ENCODE data around the gene ARMC3. TPM values are rescaled to one million over a fixed set of nuclear protein-coding genes. Genes with fewer than 3 reads are reported as not detected.
A peak's percentile ranks its signal among the peaks of the same experiment; 100 is the strongest.

The ARMC3 gene
- polyA plus RNA-seq, 4 donors: 0.89 to 14.2 (median 12.8) TPM

- no peak for DNase-seq (ENCODE audit: low read depth in 4 of 4, low spot score in 3 of 4)
These were observed 62.6 kb downstream of the ARMC3 start for GRCh38 chr10:22990443-22990842.

- DNase-seq (ENCODE audit: low read depth in 4 of 4, low spot score in 3 of 4): no peak
These were observed 64.2 kb downstream of the ARMC3 start for GRCh38 chr10:22992075-22992474.

- DNase-seq (ENCODE audit: low read depth in 4 of 4, low spot score in 3 of 4): no peak
These were observed 64.8 kb downstream of the ARMC3 start for GRCh38 chr10:22992621-22993020.

GRCh38 chr10:22993314-22993713 lies 65.5 kb downstream of the ARMC3 start:
- no peak for DNase-seq (ENCODE audit: low read depth in 4 of 4, low spot score in 3 of 4)

GRCh38 chr10:22997096-22997495 lies 69.2 kb downstream of the ARMC3 start:
- no peak for DNase-seq (ENCODE audit: low read depth in 4 of 4, low spot score in 3 of 4)

GRCh38 chr10:22998091-22998490 lies 70.2 kb downstream of the ARMC3 start:
- DNase-seq (ENCODE audit: low read depth in 4 of 4, low spot score in 3 of 4): no peak

- no peak for DNase-seq (ENCODE audit: low read depth in 4 of 4, low spot score in 3 of 4)
These were observed 72.1 kb downstream of the ARMC3 start for GRCh38 chr10:22999942-23000341.

GRCh38 chr10:23001901-23002516 lies 74.2 kb downstream of the ARMC3 start:
- DNase-seq (ENCODE audit: low read depth in 4 of 4, low spot score in 3 of 4): peak; percentile 36 to 78 (median 50)

- no peak for DNase-seq (ENCODE audit: low read depth in 4 of 4, low spot score in 3 of 4)
These were observed 77.3 kb downstream of the ARMC3 start for GRCh38 chr10:23005150-23005549.

GRCh38 chr10:23013581-23014335 lies 85.9 kb downstream of the ARMC3 start:
- DNase-seq (ENCODE audit: low read depth in 4 of 4, low spot score in 3 of 4): no peak

- DNase-seq (ENCODE audit: low read depth in 4 of 4, low spot score in 3 of 4): no peak
These were observed 87.3 kb downstream of the ARMC3 start for GRCh38 chr10:23015021-23015707.

- DNase-seq (ENCODE audit: low read depth in 4 of 4, low spot score in 3 of 4): no peak
These were observed 88.8 kb downstream of the ARMC3 start for GRCh38 chr10:23016636-23017035.

- no peak for DNase-seq (ENCODE audit: low read depth in 4 of 4, low spot score in 3 of 4)
These were observed 91.8 kb downstream of the ARMC3 start for GRCh38 chr10:23019633-23020032.

GRCh38 chr10:23021430-23021829 lies 93.6 kb downstream of the ARMC3 start:
- DNase-seq (ENCODE audit: low read depth in 4 of 4, low spot score in 3 of 4): no peak

GRCh38 chr10:23024002-23024401 lies 96.1 kb downstream of the ARMC3 start:
- no peak for DNase-seq (ENCODE audit: low read depth in 4 of 4, low spot score in 3 of 4)

GRCh38 chr10:23031318-23031717 lies 103.5 kb downstream of the ARMC3 start:
- no peak for DNase-seq (ENCODE audit: low read depth in 4 of 4, low spot score in 3 of 4)

- no peak for DNase-seq (ENCODE audit: low read depth in 4 of 4, low spot score in 3 of 4)
These were observed 106.9 kb downstream of the ARMC3 start for GRCh38 chr10:23034790-23035189.

- no peak for DNase-seq (ENCODE audit: low read depth in 4 of 4, low spot score in 3 of 4)
These were observed 107.7 kb downstream of the ARMC3 start for GRCh38 chr10:23035569-23035968.

- no peak for DNase-seq (ENCODE audit: low read depth in 4 of 4, low spot score in 3 of 4)
These were observed 109.3 kb downstream of the ARMC3 start for GRCh38 chr10:23037152-23037551.

GRCh38 chr10:23037561-23037960 lies 109.7 kb downstream of the ARMC3 start:
- no peak for DNase-seq (ENCODE audit: low read depth in 4 of 4, low spot score in 3 of 4)

GRCh38 chr10:23038172-23038571 lies 110.3 kb downstream of the ARMC3 start:
- DNase-seq (ENCODE audit: low read depth in 4 of 4, low spot score in 3 of 4): no peak

- no peak for DNase-seq (ENCODE audit: low read depth in 4 of 4, low spot score in 3 of 4)
These were observed 112.1 kb downstream of the ARMC3 start for GRCh38 chr10:23040002-23040401.
